Osteocyte (in vitro differentiated cells): Measurements from ENCODE around the gene POLR1D. TPM values are rescaled to one million over a fixed set of nuclear protein-coding genes. Genes with fewer than 3 reads are reported as not detected.

Experiments used
- DNase-seq: peaks from one replicate; pipeline ENCODE4 v3.0.0; 2021; ENCODE audit warnings: mixed read lengths; ENCODE audit not compliant: unreplicated experiment; ENCODE audit errors: extremely low spot score
- H3K27ac Mint-ChIP-seq: one replicate; pipeline ENCODE4 v1.8.0; 2021; ENCODE audit warnings: mild to moderate bottlenecking, mixed read lengths; ENCODE audit not compliant: unreplicated experiment
- H3K27me3 Mint-ChIP-seq: one replicate; pipeline ENCODE4 v1.8.0; 2021; ENCODE audit warnings: mixed read lengths; ENCODE audit not compliant: unreplicated experiment
- H3K36me3 Mint-ChIP-seq: one replicate; pipeline ENCODE4 v1.8.0; 2021; ENCODE audit warnings: mixed read lengths; ENCODE audit not compliant: unreplicated experiment
- H3K4me1 Mint-ChIP-seq: one replicate; pipeline ENCODE4 v1.8.0; 2021; ENCODE audit warnings: mixed read lengths; ENCODE audit not compliant: unreplicated experiment
- H3K4me3 Mint-ChIP-seq: one replicate; pipeline ENCODE4 v1.8.0; 2021; ENCODE audit warnings: mild to moderate bottlenecking, moderate library complexity, mixed read lengths; ENCODE audit not compliant: unreplicated experiment
- H3K9me3 Mint-ChIP-seq: one replicate; pipeline ENCODE4 v1.8.0; 2021; ENCODE audit warnings: mixed read lengths; ENCODE audit not compliant: unreplicated experiment
- total RNA-seq: library from RNA; stranded (reverse); gene quantifications from 2 replicates; pipeline ENCODE4 v1.2.1, GENCODE V29; 2021
- TF ChIP-seq, protein P1 (sequence below): fragments of 200-600 bp; sonication (generic); IDR thresholded peaks from 2 replicates; pipeline ENCODE4 v1.5.0; 2021; ENCODE audit warnings: antibody characterized with exemption, mild to moderate bottlenecking, moderate library complexity

POLR1D gene
- total RNA-seq, 1 donor from 2014 or later: 96.4 TPM

DNA sequence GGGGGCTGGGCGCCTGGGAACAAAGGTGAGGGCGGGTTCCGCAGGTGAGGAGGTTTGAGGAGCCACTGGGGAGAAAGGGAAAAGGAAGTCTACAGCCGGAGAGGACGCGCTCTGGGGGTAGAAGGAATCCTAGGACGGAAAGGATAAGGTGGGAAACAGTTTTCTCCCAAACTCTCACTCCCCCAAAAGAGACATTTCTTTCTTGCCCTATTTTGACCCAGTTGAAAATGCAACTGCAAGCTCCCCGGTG lies 651 bp upstream of the POLR1D start:
- H3K4me3 Mint-ChIP-seq: peak overlapping the region; percentile 90
- H3K36me3 Mint-ChIP-seq: peaks cover 17% of the 10 kb centered on the region
- no peaks in the 10 kb centered on the region for H3K27me3 Mint-ChIP-seq
- TF ChIP-seq, protein P1, sequence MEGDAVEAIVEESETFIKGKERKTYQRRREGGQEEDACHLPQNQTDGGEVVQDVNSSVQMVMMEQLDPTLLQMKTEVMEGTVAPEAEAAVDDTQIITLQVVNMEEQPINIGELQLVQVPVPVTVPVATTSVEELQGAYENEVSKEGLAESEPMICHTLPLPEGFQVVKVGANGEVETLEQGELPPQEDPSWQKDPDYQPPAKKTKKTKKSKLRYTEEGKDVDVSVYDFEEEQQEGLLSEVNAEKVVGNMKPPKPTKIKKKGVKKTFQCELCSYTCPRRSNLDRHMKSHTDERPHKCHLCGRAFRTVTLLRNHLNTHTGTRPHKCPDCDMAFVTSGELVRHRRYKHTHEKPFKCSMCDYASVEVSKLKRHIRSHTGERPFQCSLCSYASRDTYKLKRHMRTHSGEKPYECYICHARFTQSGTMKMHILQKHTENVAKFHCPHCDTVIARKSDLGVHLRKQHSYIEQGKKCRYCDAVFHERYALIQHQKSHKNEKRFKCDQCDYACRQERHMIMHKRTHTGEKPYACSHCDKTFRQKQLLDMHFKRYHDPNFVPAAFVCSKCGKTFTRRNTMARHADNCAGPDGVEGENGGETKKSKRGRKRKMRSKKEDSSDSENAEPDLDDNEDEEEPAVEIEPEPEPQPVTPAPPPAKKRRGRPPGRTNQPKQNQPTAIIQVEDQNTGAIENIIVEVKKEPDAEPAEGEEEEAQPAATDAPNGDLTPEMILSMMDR: no peak
- peak overlapping the region; percentile 92 for H3K27ac Mint-ChIP-seq
- DNase-seq: no peak
- H3K4me1 Mint-ChIP-seq: peaks cover 38% of the 10 kb centered on the region
- H3K9me3 Mint-ChIP-seq: no peaks in the 10 kb centered on the region

DNA sequence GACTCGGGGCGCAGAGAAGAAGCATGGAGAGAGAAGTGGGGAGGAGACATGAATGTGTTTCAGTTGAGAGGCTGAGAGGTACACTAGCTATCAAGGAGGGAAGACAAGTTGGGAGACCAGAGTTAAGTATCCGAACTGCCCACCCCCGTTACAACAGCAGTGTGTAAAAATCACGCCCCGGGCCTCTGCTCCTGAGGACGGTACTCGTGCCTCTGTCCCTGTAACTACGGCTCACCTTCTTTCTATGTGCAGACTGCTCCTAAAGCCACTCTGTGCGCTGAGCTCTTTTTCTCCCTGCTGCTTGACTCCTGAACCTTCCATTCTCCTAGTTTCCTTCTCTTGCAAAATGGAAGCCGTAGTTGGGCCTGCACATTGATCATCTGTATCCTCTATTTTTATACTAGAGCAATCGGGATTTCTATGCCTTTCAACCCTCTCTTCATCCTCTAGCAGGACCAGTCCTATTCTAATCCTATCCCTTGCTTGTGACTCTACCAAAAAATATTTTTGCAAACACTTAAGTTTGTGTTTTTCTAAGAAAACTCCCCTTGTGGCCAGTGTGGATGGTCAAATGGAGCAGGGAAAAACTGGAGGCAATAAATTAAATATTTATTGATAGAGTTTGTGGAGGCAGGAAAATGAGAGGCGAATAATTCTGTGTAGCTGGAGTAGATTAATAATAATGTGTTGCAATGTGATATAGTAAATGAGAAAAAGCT lies 569 bp downstream of the POLR1D start:
- Mint-ChIP-seq H3K9me3 (no peaks in the 10 kb centered on the region), H3K27me3 (no peaks in the 10 kb centered on the region), H3K4me3 (peak overlapping the region; percentile 91), H3K4me1 (peaks cover 38% of the 10 kb centered on the region), H3K27ac (peak overlapping the region; percentile 88), H3K36me3 (peaks cover 20% of the 10 kb centered on the region)
- DNase-seq: no peak
- TF ChIP-seq, protein P1: peak; percentile 35

DNA sequence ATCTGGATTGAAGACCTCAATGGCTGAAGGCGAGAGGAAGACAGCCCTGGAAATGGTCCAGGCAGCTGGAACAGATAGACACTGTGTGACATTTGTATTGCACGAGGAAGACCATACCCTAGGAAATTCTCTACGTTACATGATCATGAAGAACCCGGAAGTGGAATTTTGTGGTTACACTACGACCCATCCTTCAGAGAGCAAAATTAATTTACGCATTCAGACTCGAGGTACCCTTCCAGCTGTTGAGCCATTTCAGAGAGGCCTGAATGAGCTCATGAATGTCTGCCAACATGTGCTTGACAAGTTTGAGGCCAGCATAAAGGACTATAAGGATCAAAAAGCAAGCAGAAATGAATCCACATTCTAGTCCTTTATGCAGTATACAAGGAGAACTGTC lies 1.2 kb downstream of the POLR1D start:
- Mint-ChIP-seq H3K4me3 (peak overlapping the region; percentile 91), H3K36me3 (peaks cover 21% of the 10 kb centered on the region), H3K9me3 (no peaks in the 10 kb centered on the region), H3K4me1 (peaks cover 35% of the 10 kb centered on the region), H3K27me3 (no peaks in the 10 kb centered on the region), H3K27ac (no peak overlapping the region)
- no peak for DNase-seq
- TF ChIP-seq, protein P1: no peak

DNA sequence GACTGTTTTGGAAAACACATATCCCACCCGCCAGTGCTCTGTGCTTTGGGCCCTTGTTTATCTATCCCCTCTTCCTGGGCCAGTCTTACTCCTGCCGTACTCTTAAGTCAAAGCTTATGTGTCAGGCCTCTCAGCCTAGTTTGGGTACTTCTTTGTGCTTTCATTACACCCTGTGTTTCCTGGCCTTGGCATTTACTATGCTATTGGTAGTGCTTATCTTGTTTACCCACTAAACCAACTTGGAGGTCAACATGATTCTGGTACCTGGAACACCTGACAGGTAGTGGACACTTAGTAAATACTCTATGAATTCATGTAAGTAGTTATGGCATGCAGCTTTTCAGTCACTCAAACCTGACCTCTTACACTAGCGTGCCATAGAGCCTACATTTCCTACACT lies 2.4 kb downstream of the POLR1D start:
- Mint-ChIP-seq H3K4me3 (no peak overlapping the region), H3K9me3 (no peaks in the 10 kb centered on the region), H3K27ac (no peak overlapping the region), H3K27me3 (no peaks in the 10 kb centered on the region), H3K4me1 (peaks cover 24% of the 10 kb centered on the region), H3K36me3 (peaks cover 21% of the 10 kb centered on the region)
- TF ChIP-seq, protein P1: no peak
- no peak for DNase-seq

DNA sequence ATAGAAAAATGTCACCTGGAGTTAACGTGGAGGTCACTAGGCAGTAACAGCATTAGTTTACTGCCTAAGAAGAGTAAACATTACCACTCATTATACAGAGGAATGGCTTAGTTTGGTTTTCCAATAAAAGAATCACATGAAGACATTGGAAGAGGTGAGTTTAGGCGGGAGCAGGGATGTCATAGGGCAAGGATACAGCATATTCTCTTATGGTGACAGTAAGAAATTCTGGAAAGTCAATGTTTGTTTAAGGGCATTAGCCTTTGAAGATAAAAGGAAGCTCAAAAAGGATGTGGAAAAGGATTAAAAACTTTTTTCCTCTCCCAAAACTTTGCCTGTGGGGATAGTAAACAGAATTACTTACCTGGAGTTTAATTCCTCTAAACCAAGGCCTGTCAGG lies 4.1 kb downstream of the POLR1D start:
- H3K27me3 Mint-ChIP-seq: no peaks in the 10 kb centered on the region
- no peaks in the 10 kb centered on the region for H3K9me3 Mint-ChIP-seq
- no peak overlapping the region for H3K27ac Mint-ChIP-seq
- no peak for DNase-seq
- H3K36me3 Mint-ChIP-seq: peaks cover 22% of the 10 kb centered on the region
- TF ChIP-seq, protein P1: no peak
- H3K4me1 Mint-ChIP-seq: peaks cover 18% of the 10 kb centered on the region
- H3K4me3 Mint-ChIP-seq: no peak overlapping the region
